ENCODE results near the gene KLK2. TPM values are rescaled to one million over a fixed set of nuclear protein-coding genes. Genes with fewer than 3 reads are reported as not detected.

The KLK2 gene
- total RNA-seq, 1 donor from 2014 or later, result 0.53 TPM

GRCh38 chr19:50861496-50862286 lies 11.5 kb upstream of the KLK2 start:
- Histone ChIP-seq H3K36me3 (ENCODE audit: control insufficient read depth, insufficient read depth, low read length) (no peaks in the 10 kb centered on the region), H3K4me3 (ENCODE audit: low read depth, low read length) (no peak overlapping the region), H3K27me3 (ENCODE audit: control insufficient read depth, insufficient read depth, low read length) (no peaks in the 10 kb centered on the region)
- FAIRE-seq (no peak), DNase-seq (ENCODE audit: low read depth) (no peak)
- TF ChIP-seq, protein P1, sequence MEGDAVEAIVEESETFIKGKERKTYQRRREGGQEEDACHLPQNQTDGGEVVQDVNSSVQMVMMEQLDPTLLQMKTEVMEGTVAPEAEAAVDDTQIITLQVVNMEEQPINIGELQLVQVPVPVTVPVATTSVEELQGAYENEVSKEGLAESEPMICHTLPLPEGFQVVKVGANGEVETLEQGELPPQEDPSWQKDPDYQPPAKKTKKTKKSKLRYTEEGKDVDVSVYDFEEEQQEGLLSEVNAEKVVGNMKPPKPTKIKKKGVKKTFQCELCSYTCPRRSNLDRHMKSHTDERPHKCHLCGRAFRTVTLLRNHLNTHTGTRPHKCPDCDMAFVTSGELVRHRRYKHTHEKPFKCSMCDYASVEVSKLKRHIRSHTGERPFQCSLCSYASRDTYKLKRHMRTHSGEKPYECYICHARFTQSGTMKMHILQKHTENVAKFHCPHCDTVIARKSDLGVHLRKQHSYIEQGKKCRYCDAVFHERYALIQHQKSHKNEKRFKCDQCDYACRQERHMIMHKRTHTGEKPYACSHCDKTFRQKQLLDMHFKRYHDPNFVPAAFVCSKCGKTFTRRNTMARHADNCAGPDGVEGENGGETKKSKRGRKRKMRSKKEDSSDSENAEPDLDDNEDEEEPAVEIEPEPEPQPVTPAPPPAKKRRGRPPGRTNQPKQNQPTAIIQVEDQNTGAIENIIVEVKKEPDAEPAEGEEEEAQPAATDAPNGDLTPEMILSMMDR (IDR thresholded peaks at IDR 0.05; ENCODE audit: insufficient read depth, low read length, severe bottlenecking), result no peak

DNA sequence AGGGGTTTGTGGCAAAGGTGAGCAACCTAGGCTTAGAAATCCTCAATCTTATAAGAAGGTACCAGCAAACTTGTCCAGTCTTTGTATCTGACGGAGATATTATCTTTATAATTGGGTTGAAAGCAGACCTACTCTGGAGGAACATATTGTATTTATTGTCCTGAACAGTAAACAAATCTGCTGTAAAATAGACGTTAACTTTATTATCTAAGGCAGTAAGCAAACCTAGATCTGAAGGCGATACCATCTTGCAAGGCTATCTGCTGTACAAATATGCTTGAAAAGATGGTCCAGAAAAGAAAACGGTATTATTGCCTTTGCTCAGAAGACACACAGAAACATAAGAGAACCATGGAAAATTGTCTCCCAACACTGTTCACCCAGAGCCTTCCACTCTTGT lies 3.8 kb upstream of the KLK2 start:
- Histone ChIP-seq H3K36me3 (ENCODE audit: control insufficient read depth, insufficient read depth, low read length) (no peaks in the 10 kb centered on the region), H3K27me3 (ENCODE audit: control insufficient read depth, insufficient read depth, low read length) (no peaks in the 10 kb centered on the region), H3K4me3 (ENCODE audit: low read depth, low read length) (no peak overlapping the region)
- FAIRE-seq (no peak), DNase-seq (ENCODE audit: low read depth) (no peak)
- TF ChIP-seq, protein P1 (IDR thresholded peaks at IDR 0.05; ENCODE audit: insufficient read depth, low read length, severe bottlenecking), result no peak

GRCh38 chr19:50870417-50871089 lies 2.7 kb upstream of the KLK2 start:
- DNase-seq (ENCODE audit: low read depth) (no peak), FAIRE-seq (no peak)
- no peaks in the 10 kb centered on the region for H3K36me3 ChIP-seq (ENCODE audit: control insufficient read depth, insufficient read depth, low read length)
- H3K4me3 ChIP-seq (ENCODE audit: low read depth, low read length), result no peak overlapping the region
- no peaks in the 10 kb centered on the region for H3K27me3 ChIP-seq (ENCODE audit: control insufficient read depth, insufficient read depth, low read length)
- TF ChIP-seq, protein P1 (IDR thresholded peaks at IDR 0.05; ENCODE audit: insufficient read depth, low read length, severe bottlenecking), result no peak

GRCh38 chr19:50874211-50874610 lies 972 bp downstream of the KLK2 start:
- TF ChIP-seq, protein P1 (IDR thresholded peaks at IDR 0.05; ENCODE audit: insufficient read depth, low read length, severe bottlenecking), result no peak
- no peak overlapping the region for H3K4me3 ChIP-seq (ENCODE audit: low read depth, low read length)
- no peaks in the 10 kb centered on the region for H3K36me3 ChIP-seq (ENCODE audit: control insufficient read depth, insufficient read depth, low read length)
- no peaks in the 10 kb centered on the region for H3K27me3 ChIP-seq (ENCODE audit: control insufficient read depth, insufficient read depth, low read length)
- FAIRE-seq, result no peak
- no peak for DNase-seq (ENCODE audit: low read depth)

DNA sequence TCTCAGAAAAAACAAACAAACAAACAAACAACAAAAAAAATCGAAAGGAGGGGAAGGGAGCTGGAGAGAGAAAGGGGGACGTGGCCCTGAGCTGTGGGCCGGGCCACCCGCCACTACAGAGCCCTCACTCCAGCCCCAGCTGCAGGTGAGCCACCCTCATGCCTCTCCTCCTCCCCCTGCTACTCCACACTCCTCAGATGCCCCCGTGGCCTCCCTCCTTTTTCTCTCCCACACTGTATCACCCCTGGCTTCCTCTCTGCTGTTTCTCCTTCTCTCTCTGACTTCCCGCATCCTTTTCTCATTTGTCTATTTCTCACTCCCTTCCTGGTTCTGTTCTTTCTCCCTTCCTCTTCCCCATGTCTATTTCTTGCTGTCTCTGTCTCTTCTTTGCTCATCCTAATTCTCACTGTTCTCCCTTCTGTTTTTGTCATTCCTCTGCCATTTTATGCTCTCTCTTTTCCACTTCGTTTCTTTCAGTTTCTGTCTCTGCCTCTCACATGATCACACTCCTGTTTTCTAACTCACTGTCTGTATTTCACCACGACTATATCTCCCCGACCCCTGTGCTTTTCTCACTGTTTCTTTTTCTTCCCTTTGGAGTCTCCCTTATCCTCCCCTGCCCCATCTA lies 2.7 kb downstream of the KLK2 start:
- FAIRE-seq (no peak), DNase-seq (ENCODE audit: low read depth) (no peak)
- H3K36me3 ChIP-seq (ENCODE audit: control insufficient read depth, insufficient read depth, low read length), result no peaks in the 10 kb centered on the region
- TF ChIP-seq, protein P1 (IDR thresholded peaks at IDR 0.05; ENCODE audit: insufficient read depth, low read length, severe bottlenecking), result no peak
- no peak overlapping the region for H3K4me3 ChIP-seq (ENCODE audit: low read depth, low read length)
- H3K27me3 ChIP-seq (ENCODE audit: control insufficient read depth, insufficient read depth, low read length), result no peaks in the 10 kb centered on the region

All from bronchial epithelial cell (primary cell).